RWPE2 (cell line): ENCODE data around the gene NLRP5.

ENCODE experiments used
- ATAC-seq: fragments of 200-7000 bp; cut with Tn5 transposase; 3 replicates; pipeline ENCODE4 v1.9.1; 2021; ENCODE audit warnings: low read depth
- DNase-seq: peaks from one replicate; pipeline ENCODE4 v3.0.0-alpha.2; 2020; ENCODE audit warnings: low spot score
- H3K27ac ChIP-seq: fragments of 450-650 bp; 2 replicates; pipeline ENCODE4 v1.5.1; 2017; ENCODE audit warnings: mild to moderate bottlenecking; ENCODE audit not compliant: poor library complexity, severe bottlenecking
- H3K27me3 ChIP-seq: fragments of 250-450 bp; sonication (Bioruptor Pico); 2 replicates; pipeline ENCODE4 v1.5.1; 2021; ENCODE audit warnings: mild to moderate bottlenecking, moderate library complexity; ENCODE audit not compliant: insufficient read depth, poor library complexity, severe bottlenecking
- H3K36me3 ChIP-seq: fragments of 250-450 bp; sonication (Bioruptor Pico); 2 replicates; pipeline ENCODE4 v1.5.1; 2020; ENCODE audit warnings: low read depth, mild to moderate bottlenecking, moderate library complexity
- H3K4me1 ChIP-seq: fragments of 250-450 bp; sonication (Bioruptor Pico); 2 replicates; pipeline ENCODE4 v1.5.1; 2021; ENCODE audit warnings: mild to moderate bottlenecking, moderate library complexity; ENCODE audit not compliant: insufficient read depth, poor library complexity, severe bottlenecking
- H3K4me3 ChIP-seq: fragments of 250-450 bp; sonication (Bioruptor Pico); 2 replicates; pipeline ENCODE4 v1.5.1; 2021; ENCODE audit warnings: mild to moderate bottlenecking, moderate library complexity; ENCODE audit not compliant: severe bottlenecking
- H3K9me3 ChIP-seq: fragments of 250-450 bp; sonication (Bioruptor Pico); 2 replicates; pipeline ENCODE4 v1.5.1; 2021; ENCODE audit warnings: mild to moderate bottlenecking, moderate library complexity; ENCODE audit not compliant: severe bottlenecking
- TF ChIP-seq, protein P1 (sequence below): fragments of 450-650 bp; IDR thresholded peaks from one replicate; pipeline ENCODE4 v1.5.1; 2017; ENCODE audit warnings: mild to moderate bottlenecking, moderate library complexity; ENCODE audit not compliant: poor library complexity, severe bottlenecking

Gene NLRP5

DNA sequence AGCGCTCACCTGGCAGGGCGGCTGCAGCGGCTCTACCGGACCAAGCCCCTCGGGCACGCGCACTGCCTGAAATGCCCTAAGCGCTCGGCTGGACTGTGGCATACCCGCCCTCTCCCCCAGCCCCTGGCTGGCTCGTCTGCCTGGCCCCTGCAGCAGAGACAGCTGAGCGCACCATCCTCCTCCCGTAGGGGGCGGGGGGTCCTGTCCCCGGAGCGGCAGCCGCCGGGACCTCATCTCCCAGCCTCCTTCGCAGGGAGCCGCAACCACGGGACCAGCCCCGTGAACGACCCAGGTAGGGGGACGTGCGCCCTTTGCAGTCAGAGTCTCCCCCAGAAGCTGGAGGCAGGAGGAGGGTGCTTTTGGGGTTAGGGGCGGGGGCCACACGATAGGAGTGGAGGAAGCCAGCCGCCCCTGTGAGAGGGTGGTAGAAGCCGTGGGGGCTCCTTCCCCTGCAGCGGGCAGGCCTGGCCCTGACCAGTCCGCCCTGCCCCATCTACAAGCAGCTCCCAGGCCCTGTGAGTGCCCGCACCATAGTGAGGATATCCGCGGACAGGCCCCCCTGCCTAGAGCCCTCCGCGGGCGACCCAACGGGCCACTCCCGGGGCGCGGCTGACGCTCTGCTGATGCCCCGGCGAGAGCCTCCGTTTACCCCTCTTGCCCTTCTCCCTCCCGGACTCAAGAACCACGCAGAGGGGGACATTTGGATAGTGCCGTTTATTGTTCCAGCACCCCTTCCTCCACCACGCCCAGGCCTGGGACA, 100.3 kb downstream of the NLRP5 start:
- TF ChIP-seq, protein P1, sequence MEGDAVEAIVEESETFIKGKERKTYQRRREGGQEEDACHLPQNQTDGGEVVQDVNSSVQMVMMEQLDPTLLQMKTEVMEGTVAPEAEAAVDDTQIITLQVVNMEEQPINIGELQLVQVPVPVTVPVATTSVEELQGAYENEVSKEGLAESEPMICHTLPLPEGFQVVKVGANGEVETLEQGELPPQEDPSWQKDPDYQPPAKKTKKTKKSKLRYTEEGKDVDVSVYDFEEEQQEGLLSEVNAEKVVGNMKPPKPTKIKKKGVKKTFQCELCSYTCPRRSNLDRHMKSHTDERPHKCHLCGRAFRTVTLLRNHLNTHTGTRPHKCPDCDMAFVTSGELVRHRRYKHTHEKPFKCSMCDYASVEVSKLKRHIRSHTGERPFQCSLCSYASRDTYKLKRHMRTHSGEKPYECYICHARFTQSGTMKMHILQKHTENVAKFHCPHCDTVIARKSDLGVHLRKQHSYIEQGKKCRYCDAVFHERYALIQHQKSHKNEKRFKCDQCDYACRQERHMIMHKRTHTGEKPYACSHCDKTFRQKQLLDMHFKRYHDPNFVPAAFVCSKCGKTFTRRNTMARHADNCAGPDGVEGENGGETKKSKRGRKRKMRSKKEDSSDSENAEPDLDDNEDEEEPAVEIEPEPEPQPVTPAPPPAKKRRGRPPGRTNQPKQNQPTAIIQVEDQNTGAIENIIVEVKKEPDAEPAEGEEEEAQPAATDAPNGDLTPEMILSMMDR: no peak
- Histone ChIP-seq H3K9me3 (no peaks in the 10 kb centered on the region), H3K36me3 (peaks cover 12% of the 10 kb centered on the region), H3K4me1 (no peaks in the 10 kb centered on the region), H3K27me3 (no peaks in the 10 kb centered on the region), H3K27ac (no peak overlapping the region), H3K4me3 (no peak overlapping the region)
- ATAC-seq: no peak
- DNase-seq: no peak

DNA sequence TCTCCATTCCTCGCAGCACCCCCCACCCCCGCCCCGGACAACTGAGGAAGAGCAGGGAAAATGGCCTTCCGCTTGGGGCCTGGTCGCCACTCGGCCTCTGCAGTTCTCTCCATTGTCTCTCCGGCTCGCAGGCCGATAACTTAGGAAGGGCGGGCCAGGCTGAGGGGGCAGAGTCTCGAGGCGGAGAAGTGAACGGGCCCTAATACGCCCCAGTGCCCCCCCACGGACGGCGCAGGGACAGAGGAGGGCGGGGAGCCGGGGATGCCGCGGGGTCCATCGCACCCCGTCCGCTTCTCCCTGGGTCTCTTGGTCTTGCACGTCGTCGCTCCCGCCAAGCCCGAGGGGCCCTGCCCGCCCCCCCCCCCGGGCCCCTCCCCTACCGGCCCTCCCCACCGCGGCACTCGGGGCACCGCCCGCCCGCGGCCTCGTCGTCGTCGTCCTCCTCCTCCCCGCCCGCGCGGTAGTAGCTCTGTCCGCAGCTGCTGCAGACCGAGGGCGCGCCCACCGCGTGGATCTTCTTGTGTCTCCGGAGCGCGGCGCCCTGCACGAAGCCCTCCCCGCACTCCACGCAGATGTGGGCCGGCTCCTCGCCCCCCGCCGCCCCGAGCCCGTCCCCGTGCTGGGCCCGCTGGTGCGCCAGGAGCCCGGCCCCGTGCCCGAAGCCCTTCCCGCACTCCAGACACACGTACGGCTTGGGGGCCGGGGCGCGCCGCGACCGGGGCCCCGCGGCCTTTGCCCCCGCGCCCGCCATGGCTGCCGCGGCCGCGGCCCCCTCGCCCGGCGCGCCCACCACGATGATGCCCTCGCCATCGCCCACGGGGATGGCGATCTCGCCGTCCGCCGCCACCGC, 101.3 kb downstream of the NLRP5 start:
- H3K27me3 ChIP-seq: no peaks in the 10 kb centered on the region
- TF ChIP-seq, protein P1: no peak
- H3K27ac ChIP-seq: no peak overlapping the region
- H3K9me3 ChIP-seq: no peaks in the 10 kb centered on the region
- H3K4me1 ChIP-seq: no peaks in the 10 kb centered on the region
- no peak for ATAC-seq
- H3K4me3 ChIP-seq: no peak overlapping the region
- no peak for DNase-seq
- peaks cover 12% of the 10 kb centered on the region for H3K36me3 ChIP-seq

DNA sequence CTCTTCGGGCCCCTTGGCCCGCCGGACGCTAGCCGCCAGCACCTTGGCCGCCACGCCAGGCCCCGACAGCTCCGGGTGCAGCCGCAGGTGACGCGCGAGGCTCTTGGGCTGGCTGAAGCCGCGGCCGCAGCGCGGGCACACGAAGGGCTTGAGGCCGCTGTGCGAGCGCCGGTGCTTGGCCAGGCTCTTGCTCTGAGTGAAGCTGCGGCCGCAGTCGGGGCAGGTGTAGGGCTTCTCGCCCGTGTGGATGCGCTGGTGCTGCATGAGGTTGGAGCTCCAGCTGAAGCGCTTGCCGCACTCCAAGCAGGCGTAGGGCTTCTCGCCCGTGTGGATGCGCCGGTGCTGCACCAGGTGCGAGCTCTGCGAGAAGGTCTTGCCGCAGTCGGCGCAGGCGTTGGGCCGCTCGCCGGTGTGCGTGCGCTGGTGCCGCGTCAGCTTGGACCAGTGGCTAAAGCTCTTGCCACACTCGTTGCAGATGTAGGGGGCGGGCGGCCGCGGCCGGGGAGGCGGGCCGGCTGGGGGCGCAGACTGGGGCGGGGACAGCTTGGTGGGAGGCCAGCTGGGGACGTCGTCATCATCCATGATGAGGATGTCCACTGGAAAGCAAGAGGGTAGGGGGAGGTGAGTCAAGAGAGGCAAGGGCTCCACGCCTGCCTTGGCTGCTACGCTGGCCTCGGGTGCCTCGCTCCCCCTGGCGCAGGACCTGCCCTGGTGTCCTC, 102.1 kb downstream of the NLRP5 start:
- Histone ChIP-seq H3K36me3 (peaks cover 15% of the 10 kb centered on the region), H3K27me3 (no peaks in the 10 kb centered on the region), H3K4me3 (no peak overlapping the region), H3K4me1 (no peaks in the 10 kb centered on the region), H3K9me3 (no peaks in the 10 kb centered on the region), H3K27ac (no peak overlapping the region)
- TF ChIP-seq, protein P1: no peak
- no peak for DNase-seq
- no peak for ATAC-seq

DNA sequence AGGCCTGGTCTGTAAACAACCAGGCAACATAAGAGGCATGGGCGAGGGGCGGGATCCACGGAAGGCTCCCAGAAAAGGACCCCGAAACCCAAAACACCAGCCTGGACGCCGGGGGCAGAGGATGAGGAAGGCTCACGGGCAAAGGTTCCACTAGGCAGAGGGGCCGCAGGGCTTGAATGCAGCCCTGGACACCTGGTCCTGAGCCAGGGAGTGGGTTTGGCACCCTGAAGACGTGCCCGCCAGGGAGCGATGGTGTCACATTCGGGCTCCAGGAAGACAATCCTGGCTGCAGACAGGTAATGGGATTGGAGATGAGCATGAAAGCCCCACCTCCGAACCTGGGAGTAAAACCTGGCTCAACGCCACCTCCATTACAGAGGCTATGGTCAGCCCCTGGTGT, 102.8 kb downstream of the NLRP5 start:
- Histone ChIP-seq H3K4me1 (no peaks in the 10 kb centered on the region), H3K4me3 (no peak overlapping the region), H3K36me3 (peaks cover 17% of the 10 kb centered on the region), H3K27ac (no peak overlapping the region), H3K27me3 (no peaks in the 10 kb centered on the region), H3K9me3 (no peaks in the 10 kb centered on the region)
- DNase-seq (no peak), ATAC-seq (no peak)
- TF ChIP-seq, protein P1: no peak
